DND-41 (cell line): Measurements from ENCODE around the gene PCDH19.

ENCODE experiments used
- ATAC-seq: fragments of 200-7000 bp; cut with Tn5 transposase; 3 replicates; pipeline ENCODE4 v1.9.1; 2021; ENCODE audit warnings: low read depth; ENCODE audit not compliant: insufficient read depth
- DNase-seq: peaks from one replicate; pipeline ENCODE4 v3.0.0-alpha.2; 2020
- H2AFZ ChIP-seq: 2 replicates; pipeline ENCODE4 v1.6.0; 2012; ENCODE audit warnings: low read depth, low read length
- H3K27ac ChIP-seq: 2 replicates; pipeline ENCODE4 v1.5.1; 2012; ENCODE audit warnings: low read length, inconsistent platforms
- H3K27me3 ChIP-seq: fragments of 200-600 bp; sonication (generic); 2 replicates; pipeline ENCODE4 v1.6.0; 2012; ENCODE audit warnings: low read length, mild to moderate bottlenecking, inconsistent platforms; ENCODE audit not compliant: insufficient read depth, poor library complexity
- H3K36me3 ChIP-seq: 2 replicates; pipeline ENCODE4 v1.5.1; 2012; ENCODE audit warnings: low read length, inconsistent platforms; ENCODE audit not compliant: insufficient read depth
- H3K4me1 ChIP-seq: 2 replicates; pipeline ENCODE4 v1.5.1; 2012; ENCODE audit warnings: mild to moderate bottlenecking, low read length; ENCODE audit not compliant: insufficient read depth
- H3K4me2 ChIP-seq: 2 replicates; pipeline ENCODE4 v1.6.0; 2012; ENCODE audit warnings: mild to moderate bottlenecking, moderate library complexity, low read length, inconsistent platforms; ENCODE audit not compliant: insufficient read depth
- H3K4me3 ChIP-seq, 2 experiments: fragments of 200-600 bp in 1 of 2; shearing (Covaris generic) in 1 of 2; 2 replicates each; pipeline ENCODE4 v1.5.1; 2012 to 2016; ENCODE audit warnings: inconsistent platforms in 2 of 2, low read length in 2 of 2, mild to moderate bottlenecking in 2 of 2, low read depth in 1 of 2, moderate library complexity in 1 of 2
- H3K79me2 ChIP-seq: 2 replicates; pipeline ENCODE4 v1.6.0; 2012; ENCODE audit warnings: low read length, inconsistent platforms; ENCODE audit not compliant: insufficient read depth
- H3K9ac ChIP-seq: 2 replicates; pipeline ENCODE4 v1.6.0; 2012; ENCODE audit warnings: low read depth, mild to moderate bottlenecking, inconsistent platforms, low read length, moderate library complexity
- H3K9me3 ChIP-seq: 2 replicates; pipeline ENCODE4 v1.5.1; 2012; ENCODE audit warnings: low read length, moderate library complexity, mild to moderate bottlenecking, inconsistent platforms; ENCODE audit not compliant: insufficient read depth, severe bottlenecking
- H4K20me1 ChIP-seq: 2 replicates; pipeline ENCODE4 v1.6.0; 2012; ENCODE audit warnings: low read length; ENCODE audit not compliant: insufficient read depth
- EZH2 ChIP-seq: IDR thresholded peaks from 3 replicates; pipeline ENCODE4 v1.6.1; 2012; ENCODE audit warnings: borderline replicate concordance, low read depth, mild to moderate bottlenecking, moderate library complexity, low read length, inconsistent platforms; ENCODE audit not compliant: severe bottlenecking
- TF ChIP-seq, protein P1 (sequence below): IDR thresholded peaks from 2 replicates; pipeline ENCODE4 v1.5.1; 2012; ENCODE audit warnings: borderline replicate concordance, low read length, moderate library complexity, mild to moderate bottlenecking; ENCODE audit not compliant: poor library complexity, severe bottlenecking; ENCODE audit errors: extremely low read depth

Gene PCDH19

DNA sequence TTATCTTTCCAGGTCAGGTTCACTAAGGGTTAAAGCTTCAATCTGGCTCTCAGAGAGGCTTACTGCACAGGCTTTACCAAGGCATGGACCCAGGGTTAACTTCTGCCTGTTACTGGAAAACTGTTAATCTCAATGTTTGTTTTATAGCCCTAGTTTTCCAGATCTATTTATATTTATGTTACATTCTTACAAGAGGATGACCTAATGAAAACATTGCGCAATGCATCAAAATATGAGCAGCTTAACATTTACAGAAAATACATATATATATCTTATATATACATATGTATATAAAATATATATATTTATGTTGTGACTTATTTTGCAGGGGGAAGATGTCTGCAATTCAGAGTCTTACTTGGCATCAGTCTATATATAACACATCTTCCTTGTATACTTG, 112.3 kb downstream of the PCDH19 start:
- no peaks in the 10 kb centered on the region for H3K79me2 ChIP-seq
- H4K20me1 ChIP-seq = no peaks in the 10 kb centered on the region
- no peaks in the 10 kb centered on the region for H3K9me3 ChIP-seq
- H3K27ac ChIP-seq = no peak overlapping the region
- no peaks in the 10 kb centered on the region for H3K36me3 ChIP-seq
- H2AFZ ChIP-seq = no peak overlapping the region
- no peak overlapping the region for H3K9ac ChIP-seq
- ATAC-seq (no peak), DNase-seq (no peak)
- TF ChIP-seq, protein P1, sequence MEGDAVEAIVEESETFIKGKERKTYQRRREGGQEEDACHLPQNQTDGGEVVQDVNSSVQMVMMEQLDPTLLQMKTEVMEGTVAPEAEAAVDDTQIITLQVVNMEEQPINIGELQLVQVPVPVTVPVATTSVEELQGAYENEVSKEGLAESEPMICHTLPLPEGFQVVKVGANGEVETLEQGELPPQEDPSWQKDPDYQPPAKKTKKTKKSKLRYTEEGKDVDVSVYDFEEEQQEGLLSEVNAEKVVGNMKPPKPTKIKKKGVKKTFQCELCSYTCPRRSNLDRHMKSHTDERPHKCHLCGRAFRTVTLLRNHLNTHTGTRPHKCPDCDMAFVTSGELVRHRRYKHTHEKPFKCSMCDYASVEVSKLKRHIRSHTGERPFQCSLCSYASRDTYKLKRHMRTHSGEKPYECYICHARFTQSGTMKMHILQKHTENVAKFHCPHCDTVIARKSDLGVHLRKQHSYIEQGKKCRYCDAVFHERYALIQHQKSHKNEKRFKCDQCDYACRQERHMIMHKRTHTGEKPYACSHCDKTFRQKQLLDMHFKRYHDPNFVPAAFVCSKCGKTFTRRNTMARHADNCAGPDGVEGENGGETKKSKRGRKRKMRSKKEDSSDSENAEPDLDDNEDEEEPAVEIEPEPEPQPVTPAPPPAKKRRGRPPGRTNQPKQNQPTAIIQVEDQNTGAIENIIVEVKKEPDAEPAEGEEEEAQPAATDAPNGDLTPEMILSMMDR = no peak
- TF ChIP-seq EZH2 = no peak
- no peak overlapping the region for H3K4me2 ChIP-seq
- no peaks in the 10 kb centered on the region for H3K4me1 ChIP-seq
- no peak overlapping the region for H3K4me3 ChIP-seq
- H3K27me3 ChIP-seq = no peaks in the 10 kb centered on the region

GRCh38 chrX:100296183-100296753, 113.8 kb downstream of the PCDH19 start:
- ATAC-seq (no peak), DNase-seq (no peak)
- no peak overlapping the region for H2AFZ ChIP-seq
- no peaks in the 10 kb centered on the region for H3K4me1 ChIP-seq
- no peak overlapping the region for H3K4me3 ChIP-seq
- H3K4me2 ChIP-seq = no peak overlapping the region
- H3K27ac ChIP-seq = no peak overlapping the region
- H4K20me1 ChIP-seq = no peaks in the 10 kb centered on the region
- no peak overlapping the region for H3K9ac ChIP-seq
- no peaks in the 10 kb centered on the region for H3K9me3 ChIP-seq
- no peaks in the 10 kb centered on the region for H3K27me3 ChIP-seq
- TF ChIP-seq, protein P1 = no peak
- TF ChIP-seq EZH2 = no peak
- H3K36me3 ChIP-seq = no peaks in the 10 kb centered on the region
- no peaks in the 10 kb centered on the region for H3K79me2 ChIP-seq

DNA sequence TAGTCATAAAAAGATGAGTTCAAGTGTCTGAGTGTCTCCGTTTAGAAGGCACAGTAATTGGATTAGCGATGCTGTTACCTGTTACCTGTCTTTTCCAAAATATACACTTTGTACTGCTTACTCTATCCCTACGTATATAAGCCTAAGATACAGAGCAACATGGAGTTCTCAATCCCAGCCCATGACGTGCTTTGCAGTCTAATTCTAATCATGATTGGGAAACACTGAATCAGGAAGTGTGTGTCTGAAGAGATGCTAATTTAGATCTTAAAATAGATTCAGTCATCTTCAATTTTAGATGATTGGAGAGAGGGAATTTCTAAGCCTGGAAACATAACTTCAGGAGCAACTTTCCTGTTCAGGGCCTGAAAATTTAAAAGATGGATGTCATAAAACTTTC, 115.1 kb downstream of the PCDH19 start:
- Histone ChIP-seq H3K9me3 (no peaks in the 10 kb centered on the region), H3K36me3 (no peaks in the 10 kb centered on the region), H3K4me1 (no peaks in the 10 kb centered on the region), H3K27ac (no peak overlapping the region), H3K4me2 (no peak overlapping the region), H4K20me1 (no peaks in the 10 kb centered on the region), H3K9ac (no peak overlapping the region), H3K4me3 (no peak overlapping the region), H3K27me3 (no peaks in the 10 kb centered on the region), H3K79me2 (no peaks in the 10 kb centered on the region), H2AFZ (no peak overlapping the region)
- TF ChIP-seq EZH2 = no peak
- TF ChIP-seq, protein P1 = no peak
- no peak for DNase-seq
- no peak for ATAC-seq
